ENCODE data around the gene GRIA4.

GRIA4 gene

GRCh38 chr11:105823495-105824033 lies 213.7 kb downstream of the GRIA4 start:
- no peak for TF ChIP-seq CTCF (IDR thresholded peaks at IDR 0.05; ENCODE audit: low read depth, low read length, missing control alignments)
- DNase-seq (ENCODE audit: low read depth), result no peak
- H3K4me3 ChIP-seq (ENCODE audit: low read depth, low read length), result no peak overlapping the region
- in situ Hi-C loops (cut with HindIII; ENCODE audit: low sequenced_read_pairs), result no loop called here

- no peak for TF ChIP-seq CTCF (IDR thresholded peaks at IDR 0.05; ENCODE audit: low read depth, low read length, missing control alignments)
- in situ Hi-C loops (cut with HindIII; ENCODE audit: low sequenced_read_pairs), result no loop called here
- no peak overlapping the region for H3K4me3 ChIP-seq (ENCODE audit: low read depth, low read length)
- DNase-seq (ENCODE audit: low read depth), result no peak
These were observed 214.7 kb downstream of the GRIA4 start for GRCh38 chr11:105824457-105825013.

- no peak overlapping the region for H3K4me3 ChIP-seq (ENCODE audit: low read depth, low read length)
- in situ Hi-C loops (cut with HindIII; ENCODE audit: low sequenced_read_pairs), result no loop called here
- DNase-seq (ENCODE audit: low read depth), result no peak
- no peak for TF ChIP-seq CTCF (IDR thresholded peaks at IDR 0.05; ENCODE audit: low read depth, low read length, missing control alignments)
These were observed 215.3 kb downstream of the GRIA4 start for GRCh38 chr11:105825141-105825540.

GRCh38 chr11:105827906-105828305 lies 218.0 kb downstream of the GRIA4 start:
- H3K4me3 ChIP-seq (ENCODE audit: low read depth, low read length), result no peak overlapping the region
- in situ Hi-C loops (cut with HindIII; ENCODE audit: low sequenced_read_pairs), result no loop called here
- DNase-seq (ENCODE audit: low read depth), result no peak
- no peak for TF ChIP-seq CTCF (IDR thresholded peaks at IDR 0.05; ENCODE audit: low read depth, low read length, missing control alignments)

- TF ChIP-seq CTCF (IDR thresholded peaks at IDR 0.05; ENCODE audit: low read depth, low read length, missing control alignments), result no peak
- in situ Hi-C loops (cut with HindIII; ENCODE audit: low sequenced_read_pairs), result no loop called here
- no peak for DNase-seq (ENCODE audit: low read depth)
- H3K4me3 ChIP-seq (ENCODE audit: low read depth, low read length), result no peak overlapping the region
These were observed 219.2 kb downstream of the GRIA4 start for GRCh38 chr11:105829084-105829483.

- H3K4me3 ChIP-seq (ENCODE audit: low read depth, low read length), result no peak overlapping the region
- in situ Hi-C loops (cut with HindIII; ENCODE audit: low sequenced_read_pairs), result no loop called here
- DNase-seq (ENCODE audit: low read depth), result no peak
- no peak for TF ChIP-seq CTCF (IDR thresholded peaks at IDR 0.05; ENCODE audit: low read depth, low read length, missing control alignments)
These were observed 224.6 kb downstream of the GRIA4 start for GRCh38 chr11:105834461-105834860.
